ENCODE results near the gene OR6C75. TPM values are rescaled to one million over a fixed set of nuclear protein-coding genes. Genes with fewer than 3 reads are reported as not detected.
"Not testable (repeated sequence)": the region's sequence is repeated elsewhere in the genome, so short reads cannot be mapped to it uniquely, and the experiment has no call there.

OR6C75 gene
- total and polyA plus RNA-seq, 2 of the 4 experiments (the other 2 are of a cell fraction) = not detected

DNA sequence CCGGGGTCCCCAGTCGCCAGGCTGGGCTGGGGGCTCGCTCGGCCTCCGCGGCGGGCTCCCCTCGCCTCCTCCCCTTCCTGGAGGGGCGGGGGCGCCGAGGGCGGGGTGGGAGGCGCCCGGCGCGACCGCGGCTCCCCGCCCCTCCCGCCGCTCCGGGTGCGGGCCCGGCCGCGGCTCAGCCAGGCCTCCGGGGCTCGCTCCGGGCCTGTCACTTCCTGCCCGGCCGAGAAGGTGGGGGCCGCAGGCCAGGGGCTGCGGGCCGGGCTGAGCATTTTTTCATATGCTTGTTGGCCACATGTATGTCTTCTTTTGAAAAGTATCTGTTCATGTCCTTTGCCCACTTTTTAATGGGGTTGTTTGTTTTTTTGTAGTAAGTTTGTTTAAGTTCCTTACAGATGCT is 52.1 kb downstream of the OR6C75 start:
- BruUV-seq (replicated peaks); H3K27ac ChIP-seq (ENCODE audit: insufficient read depth, low read length): not testable (repeated sequence)
- WGBS, 2 experiments (ENCODE audit: extremely low coverage in 2 of 2, insufficient read length in 1 of 2) = no CpG with 5 or more reads among the region's 34 CpGs

More for the DNA sequence above, 52.1 kb downstream of the OR6C75 start:
- H3K9me3 ChIP-seq (ENCODE audit: control insufficient read depth, insufficient read depth, low read length); intact Hi-C loops (cut with micrococcal nuclease); H3K36me3 ChIP-seq (ENCODE audit: control insufficient read depth, insufficient read depth, low read length); H3K4me3 ChIP-seq (ENCODE audit: insufficient read depth, low read depth, low read length); dilution Hi-C loops (cut with HindIII; ENCODE audit: low sequenced_read_pairs, unreplicated experiment); H3K56ac ChIP-seq (ENCODE audit: extremely low read depth, insufficient read depth, low read length); H3K4me2 ChIP-seq (ENCODE audit: low read depth, low read length); H3K9ac ChIP-seq (ENCODE audit: low read depth, low read length); in situ Hi-C loops (cut with MboI; ENCODE audit: low sequenced_read_pairs); H3K4ac ChIP-seq (ENCODE audit: low read depth, low read length); CTCF ChIA-PET; H3K27me3 ChIP-seq (ENCODE audit: control insufficient read depth, insufficient read depth, low read length); H3K9me1 ChIP-seq (ENCODE audit: insufficient read depth, low read length); H2BK120ac ChIP-seq (ENCODE audit: low read depth, low read length); H4K20me1 ChIP-seq (ENCODE audit: insufficient read depth, low read length); H4K5ac ChIP-seq (ENCODE audit: low read depth, low read length); H2BK15ac ChIP-seq (ENCODE audit: low read depth, low read length); H3K18ac ChIP-seq (ENCODE audit: low read depth, low read length); H2AK5ac ChIP-seq (ENCODE audit: low read depth, low read length); H3K79me1 ChIP-seq (ENCODE audit: low read depth in 1 of 2, low read length in 2 of 2); H2AK9ac ChIP-seq (replicated peaks; ENCODE audit: low read depth, low read length, poor library complexity); DNase-seq; H2BK5ac ChIP-seq (ENCODE audit: low read depth, low read length, poor library complexity, severe bottlenecking); H4K91ac ChIP-seq (ENCODE audit: insufficient read depth, low read depth, low read length); POLR2A ChIA-PET (ENCODE audit: unreplicated experiment); H3K4me1 ChIP-seq (ENCODE audit: control insufficient read depth, insufficient read depth, low read length); H3K14ac ChIP-seq (replicated peaks; ENCODE audit: low read depth, low read length); H3K23ac ChIP-seq (ENCODE audit: low read depth, low read length); H2AFZ ChIP-seq (replicated peaks; ENCODE audit: low read length, poor library complexity); H4K8ac ChIP-seq (ENCODE audit: low read depth in 2 of 2, low read length in 2 of 2); H2BK20ac ChIP-seq (ENCODE audit: low read depth, low read length): not testable (repeated sequence)
- peak; percentile 83 for ATAC-seq (ENCODE audit: low read depth)

All from IMR-90 (cell line).